Neural progenitor cell (in vitro differentiated cells): ENCODE data around the gene TBK1.

Experiments
- EZH2 ChIP-seq: fragments of 200-600 bp; sonication (generic); IDR thresholded peaks from 2 replicates; pipeline ENCODE4 v1.6.1; 2017; ENCODE audit warnings: antibody characterized with exemption, mild to moderate bottlenecking, moderate library complexity
- EZH2phosphoT487 ChIP-seq: fragments of 200-600 bp; sonication (generic); IDR thresholded peaks from 2 replicates; pipeline ENCODE4 v1.6.1; 2017; ENCODE audit warnings: antibody characterized with exemption
- TF ChIP-seq, protein P1 (sequence below): fragments of 200-600 bp; sonication (generic); IDR thresholded peaks from 2 replicates; pipeline ENCODE4 v1.5.1; 2017; ENCODE audit warnings: antibody characterized with exemption, mild to moderate bottlenecking

DNA sequence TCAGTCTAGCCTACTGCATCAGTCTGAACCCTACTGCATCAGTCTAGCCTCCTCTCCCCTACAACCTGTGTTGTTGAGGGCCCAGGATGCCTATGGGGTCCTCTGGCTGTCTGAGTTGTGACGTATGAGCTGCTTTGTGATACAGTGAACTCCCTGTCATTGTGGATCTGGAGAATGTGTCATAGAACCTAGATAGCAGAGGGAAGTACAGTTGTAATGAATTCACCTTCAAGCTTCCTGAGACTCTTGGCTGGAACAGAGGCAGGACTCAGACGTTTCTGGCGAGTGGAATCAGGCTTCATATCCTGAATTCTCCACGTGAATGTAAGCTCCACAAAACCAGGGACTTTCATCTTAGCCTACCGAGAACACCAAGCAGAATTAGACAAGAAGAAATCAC is 17.0 kb downstream of the TBK1 start:
- TF ChIP-seq, protein P1, sequence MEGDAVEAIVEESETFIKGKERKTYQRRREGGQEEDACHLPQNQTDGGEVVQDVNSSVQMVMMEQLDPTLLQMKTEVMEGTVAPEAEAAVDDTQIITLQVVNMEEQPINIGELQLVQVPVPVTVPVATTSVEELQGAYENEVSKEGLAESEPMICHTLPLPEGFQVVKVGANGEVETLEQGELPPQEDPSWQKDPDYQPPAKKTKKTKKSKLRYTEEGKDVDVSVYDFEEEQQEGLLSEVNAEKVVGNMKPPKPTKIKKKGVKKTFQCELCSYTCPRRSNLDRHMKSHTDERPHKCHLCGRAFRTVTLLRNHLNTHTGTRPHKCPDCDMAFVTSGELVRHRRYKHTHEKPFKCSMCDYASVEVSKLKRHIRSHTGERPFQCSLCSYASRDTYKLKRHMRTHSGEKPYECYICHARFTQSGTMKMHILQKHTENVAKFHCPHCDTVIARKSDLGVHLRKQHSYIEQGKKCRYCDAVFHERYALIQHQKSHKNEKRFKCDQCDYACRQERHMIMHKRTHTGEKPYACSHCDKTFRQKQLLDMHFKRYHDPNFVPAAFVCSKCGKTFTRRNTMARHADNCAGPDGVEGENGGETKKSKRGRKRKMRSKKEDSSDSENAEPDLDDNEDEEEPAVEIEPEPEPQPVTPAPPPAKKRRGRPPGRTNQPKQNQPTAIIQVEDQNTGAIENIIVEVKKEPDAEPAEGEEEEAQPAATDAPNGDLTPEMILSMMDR, result no peak
- TF ChIP-seq EZH2phosphoT487 (no peak), EZH2 (no peak)
